DOHH2 (cell line): ENCODE data around the gene DMBT1.

Source experiments
- CTCF ChIP-seq: fragments of 200-600 bp; sonication (generic); IDR thresholded peaks from one replicate; pipeline ENCODE4 v1.5.1; 2014; ENCODE audit warnings: antibody characterized with exemption, mild to moderate bottlenecking, low read depth, low read length; ENCODE audit not compliant: poor library complexity, severe bottlenecking
- EZH2phosphoT487 ChIP-seq: fragments of 200-600 bp; sonication (generic); IDR thresholded peaks from 2 replicates; pipeline ENCODE4 v1.6.1; 2017; ENCODE audit warnings: borderline replicate concordance, mild to moderate bottlenecking, antibody characterized with exemption, low read length, moderate library complexity, mixed read lengths

- TF ChIP-seq CTCF: no peak
- TF ChIP-seq EZH2phosphoT487: no peak
These were observed 2.1 kb upstream of the DMBT1 start for GRCh38 chr10:122558452-122558851.
